GM18499 (cell line): ENCODE measurements around the gene UNC119.
A peak's percentile ranks its signal among the peaks of the same experiment; 100 is the strongest.

ENCODE experiments used
- ATAC-seq: cut with Tn5 transposase; IDR thresholded peaks from one replicate; pipeline ENCODE4 v1.9.1; 2021; ENCODE audit warnings: moderate number of reproducible peaks; ENCODE audit not compliant: insufficient read depth, unreplicated experiment

The UNC119 gene

DNA sequence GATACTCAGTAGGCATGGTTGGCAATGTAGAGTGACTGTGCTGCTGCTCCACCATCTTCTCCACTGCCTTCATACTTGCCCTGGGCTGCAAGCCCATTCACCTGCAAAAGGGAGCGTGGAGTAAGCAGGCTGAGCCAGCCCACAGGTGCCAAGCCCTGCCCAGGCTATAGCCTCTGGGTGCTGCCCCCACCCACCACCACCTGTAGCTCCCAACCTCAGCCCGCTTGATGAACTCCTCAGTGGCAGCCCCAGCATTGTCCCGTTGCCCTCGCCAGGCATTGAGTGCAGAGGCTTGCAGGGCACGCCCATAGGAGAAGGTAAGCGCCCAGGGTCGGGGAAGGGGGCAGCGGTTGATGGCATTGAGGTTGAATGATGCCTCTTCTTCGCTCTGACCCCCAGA lies 21.1 kb upstream of the UNC119 start:
- ATAC-seq: no peak

GRCh38 chr17:28573040-28573380 lies 20.6 kb upstream of the UNC119 start:
- no peak for ATAC-seq

- ATAC-seq: no peak
Measured at GRCh38 chr17:28572259-28573039, 20.0 kb upstream of the UNC119 start.

GRCh38 chr17:28571361-28572122 lies 19.1 kb upstream of the UNC119 start, which contains the start of gene PIGS:
Gene PIGS, minus strand, starts transcription at chr17:28571524. Its CDS starts 28 bp downstream, at chr17:28571496.
- peak; percentile 52 for ATAC-seq

DNA sequence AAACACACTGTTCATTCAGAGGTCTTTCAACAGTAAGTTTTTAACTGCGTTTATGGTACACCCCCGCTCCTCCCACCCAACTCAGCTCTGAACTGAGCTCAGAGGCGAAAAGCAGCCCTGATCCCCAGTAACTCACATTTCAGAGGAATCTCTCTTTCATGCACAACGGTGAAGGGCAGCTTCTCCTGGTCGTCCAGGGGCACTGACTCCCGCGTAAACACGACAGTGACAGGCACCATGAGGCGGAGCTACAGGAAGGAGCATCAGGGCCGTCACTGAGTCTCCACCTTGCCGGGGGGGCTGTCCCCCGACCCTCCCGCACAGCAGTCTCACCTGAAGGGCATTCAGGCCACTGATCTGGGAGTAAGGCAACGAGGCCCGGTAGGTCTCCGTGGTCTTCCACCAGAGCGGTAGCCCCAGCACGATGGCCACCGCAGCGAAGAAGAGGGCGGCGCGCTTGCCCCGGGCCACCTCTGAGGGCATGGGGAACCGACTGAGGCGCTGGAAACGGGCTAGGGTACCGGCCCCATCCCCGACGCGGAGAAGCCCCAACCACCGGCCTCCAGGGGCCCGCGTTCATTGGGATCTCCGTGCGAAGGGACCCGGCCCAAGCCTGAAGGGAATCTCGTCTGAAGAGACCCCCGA lies 18.4 kb upstream of the UNC119 start:
- no peak for ATAC-seq

GRCh38 chr17:28569446-28569845 lies 17.0 kb upstream of the UNC119 start:
- no peak for ATAC-seq

- peak; percentile 35 for ATAC-seq
Measured at GRCh38 chr17:28567604-28568003, 15.2 kb upstream of the UNC119 start.

DNA sequence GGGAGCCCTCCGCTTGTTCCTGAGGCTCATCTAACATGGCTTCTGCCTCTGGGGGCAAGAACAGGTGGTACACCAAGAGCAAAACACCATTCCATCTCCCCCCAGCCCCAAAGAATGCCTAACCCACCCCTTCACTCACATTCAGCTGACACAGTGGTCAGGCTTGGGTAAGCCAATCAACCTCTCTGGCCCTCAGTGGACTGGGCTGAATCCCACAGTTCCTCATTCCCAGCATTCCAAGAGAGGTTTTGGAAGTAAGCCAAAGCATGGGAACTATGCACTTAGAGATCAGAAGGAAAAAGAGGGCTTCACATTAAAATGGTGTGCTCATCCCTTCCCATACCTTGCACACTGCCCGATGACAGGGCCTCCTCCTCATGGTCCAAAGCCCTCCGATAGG lies 11.1 kb upstream of the UNC119 start:
- ATAC-seq: no peak

DNA sequence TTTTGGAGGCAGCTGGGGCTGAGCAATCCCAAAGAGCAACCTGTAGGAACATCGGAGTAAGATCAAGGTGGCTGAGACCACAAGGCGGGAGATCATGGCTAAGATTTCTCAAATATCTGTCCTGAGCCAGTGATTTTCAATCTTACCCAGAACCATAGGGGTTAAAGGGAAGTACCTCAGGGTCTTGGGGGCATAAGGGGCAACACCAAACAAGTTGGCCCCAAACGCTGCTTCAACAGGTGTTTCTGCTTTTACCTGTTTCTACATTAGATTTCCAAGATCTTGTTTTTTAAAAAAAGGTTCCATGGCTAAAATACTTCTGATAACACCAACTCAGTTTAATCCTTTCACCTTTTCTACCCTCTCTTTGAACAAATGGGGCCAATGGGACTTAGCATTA lies 2.6 kb upstream of the UNC119 start:
- ATAC-seq: no peak

- ATAC-seq: no peak
Measured at GRCh38 chr17:28554565-28554964, 2.1 kb upstream of the UNC119 start.

- ATAC-seq: no peak
Measured at GRCh38 chr17:28553000-28553505, 629 bp upstream of the UNC119 start.

GRCh38 chr17:28551421-28552175 lies 826 bp downstream of the UNC119 start:
- no peak for ATAC-seq

- no peak for ATAC-seq
Measured at GRCh38 chr17:28550858-28551257, 1.6 kb downstream of the UNC119 start.

DNA sequence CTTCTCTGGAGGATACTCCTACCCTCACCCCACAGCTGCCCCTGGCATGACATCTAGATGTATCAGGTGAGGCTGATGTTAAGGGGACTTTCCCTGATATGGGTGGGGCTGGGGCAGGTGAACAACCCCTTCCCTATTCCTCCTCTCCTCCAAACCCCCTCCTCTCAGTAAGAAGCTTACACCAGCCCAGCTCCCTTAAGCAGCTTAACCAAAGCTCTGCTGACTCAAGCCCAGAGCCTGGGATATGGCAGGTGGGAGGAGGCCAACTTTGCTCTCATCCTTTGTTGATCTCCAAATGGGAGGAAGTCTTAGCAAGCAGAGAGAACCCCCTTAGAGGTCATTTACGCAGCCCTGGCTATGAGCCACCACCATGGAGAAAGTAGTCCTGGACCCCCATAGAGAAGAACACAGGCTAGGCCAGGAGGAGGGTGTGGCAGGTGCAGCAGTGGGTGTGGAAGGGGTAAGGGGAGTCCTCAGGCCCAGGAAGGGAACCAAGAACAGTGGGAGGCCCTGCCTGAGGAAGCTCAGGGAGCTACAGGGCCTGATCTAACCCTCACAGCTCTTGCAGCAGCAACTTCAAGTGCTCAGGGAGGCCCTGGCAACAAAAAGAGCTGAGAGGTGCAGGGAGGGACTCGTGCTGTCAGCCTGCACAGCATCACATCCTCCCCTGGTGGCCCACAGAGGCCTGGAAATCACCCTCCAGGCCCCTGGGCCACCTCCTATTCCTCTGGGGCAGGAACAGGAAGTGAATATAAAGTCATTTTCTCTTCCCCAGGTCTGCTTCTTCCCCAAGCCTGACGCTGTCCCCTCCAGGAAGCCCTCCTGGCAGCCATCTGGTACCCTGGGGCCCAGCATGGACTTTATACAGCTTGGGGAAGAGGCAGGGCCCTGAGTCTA lies 2.9 kb downstream of the UNC119 start:
- ATAC-seq: no peak

- no peak for ATAC-seq
Measured at GRCh38 chr17:28548417-28549130, 3.9 kb downstream of the UNC119 start.

DNA sequence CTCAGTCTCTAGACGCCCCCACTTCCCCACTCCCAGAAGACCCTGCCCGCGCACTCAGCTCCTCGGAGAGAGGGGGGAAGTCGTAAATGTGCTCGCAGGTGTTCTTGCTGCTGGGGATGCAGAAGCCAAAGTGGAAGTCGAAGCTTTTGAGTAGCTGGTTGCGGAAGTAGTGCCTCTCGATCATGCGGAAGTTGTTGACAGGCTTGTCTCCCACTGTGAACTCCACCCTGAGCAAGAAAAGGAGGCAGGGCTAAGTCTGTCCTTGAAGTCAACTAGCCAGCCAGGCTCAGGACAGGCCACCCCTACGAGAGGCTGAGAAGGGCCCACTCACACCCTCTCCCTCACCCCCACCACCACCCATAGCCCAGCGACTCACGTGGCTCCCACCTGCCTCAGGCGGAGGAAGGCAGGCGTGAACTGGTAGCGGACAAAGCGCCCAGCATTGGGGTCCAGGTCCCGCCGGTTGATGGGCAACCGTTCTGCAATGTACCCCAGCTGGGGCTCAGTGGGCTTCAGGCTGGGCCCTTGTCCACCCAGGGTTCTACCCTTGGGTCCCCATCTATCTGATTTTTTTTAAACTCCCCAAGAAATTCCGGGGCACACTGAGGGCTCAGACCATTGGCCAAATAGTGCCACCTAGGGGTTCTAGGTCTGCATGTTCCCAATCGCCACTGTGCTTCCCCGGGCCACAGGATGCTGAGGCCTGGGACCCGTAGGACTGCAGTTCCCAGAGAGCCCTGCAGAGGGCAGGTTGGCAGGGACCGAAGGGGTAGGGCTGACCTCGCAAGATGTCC lies 4.6 kb downstream of the UNC119 start:
- ATAC-seq: no peak

GRCh38 chr17:28547096-28547622 lies 5.3 kb downstream of the UNC119 start:
- no peak for ATAC-seq
